Panc1 (cell line): ENCODE data around the gene CHMP5. TPM values are rescaled to one million over a fixed set of nuclear protein-coding genes. Genes with fewer than 3 reads are reported as not detected.
A peak's percentile ranks its signal among the peaks of the same experiment; 100 is the strongest.

ENCODE experiments used
- ATAC-seq: fragments of 200-7000 bp; cut with Tn5 transposase; 2 replicates; pipeline ENCODE4 v1.9.1; 2020; ENCODE audit warnings: mild to moderate bottlenecking, moderate library complexity
- BruUV-seq: library from RNA; stranded (reverse); fragments of 400-500 nt; replicated peaks from 2 replicates; lab custom pipeline; 2021; lab: Mats Ljungman, UMichigan
- CTCF ChIA-PET: fragments of 300-600 bp; sonication (Branson Sonifier 250); formaldehyde crosslinking; loops from one replicate; lab custom pipeline; 2022; ENCODE audit warnings: antibody characterized with exemption; lab: Charles Lee
- POLR2A ChIA-PET: fragments of 300-600 bp; sonication (Branson Sonifier 250); formaldehyde crosslinking; loops from one replicate; lab custom pipeline; 2022; ENCODE audit warnings: antibody characterized with exemption; lab: Charles Lee
- DNase-seq: peaks from one replicate; pipeline ENCODE4 v3.0.0-alpha.2; 2010; ENCODE audit warnings: low read depth, low spot score
- H3K27ac ChIP-seq: 2 replicates; pipeline ENCODE4 v1.5.1; 2011; ENCODE audit warnings: mild to moderate bottlenecking, low read length, inconsistent platforms
- H3K27me3 ChIP-seq: fragments of 200-500 bp; sonication (Bioruptor generic); 2 replicates; pipeline ENCODE4 v1.6.0; 2014; ENCODE audit warnings: low read length, inconsistent platforms; ENCODE audit not compliant: control insufficient read depth, insufficient read depth
- H3K36me3 ChIP-seq: fragments of 200-500 bp; sonication (Bioruptor generic); 2 replicates; pipeline ENCODE4 v1.5.1; 2014; ENCODE audit warnings: inconsistent platforms, mild to moderate bottlenecking, low read length, moderate library complexity; ENCODE audit not compliant: control insufficient read depth, insufficient read depth
- H3K4me1 ChIP-seq: 2 replicates; pipeline ENCODE4 v1.5.1; 2011; ENCODE audit warnings: inconsistent platforms, mild to moderate bottlenecking, low read length, moderate library complexity; ENCODE audit not compliant: control insufficient read depth, insufficient read depth
- H3K4me3 ChIP-seq, 2 experiments: 2 replicates each; pipeline ENCODE4 v1.5.1; 2011 to 2012; ENCODE audit warnings: low read depth in 2 of 2, low read length in 2 of 2, mild to moderate bottlenecking in 2 of 2, inconsistent platforms in 1 of 2, moderate library complexity in 1 of 2
- H3K9me3 ChIP-seq: fragments of 200-500 bp; sonication (Bioruptor generic); 2 replicates; pipeline ENCODE4 v1.5.1; 2014; ENCODE audit warnings: low read depth, mild to moderate bottlenecking, inconsistent platforms, low read length, moderate library complexity; ENCODE audit not compliant: control insufficient read depth, insufficient read depth
- POLR2AphosphoS5 ChIP-seq: IDR thresholded peaks from 2 replicates; pipeline ENCODE4 v1.6.1; 2012; ENCODE audit warnings: mild to moderate bottlenecking, low read depth, low read length, moderate library complexity
- SIN3A ChIP-seq: IDR thresholded peaks from 2 replicates; pipeline ENCODE4 v1.6.1; 2012; ENCODE audit warnings: low read depth, mild to moderate bottlenecking, low read length, moderate library complexity, borderline replicate concordance; ENCODE audit not compliant: insufficient read depth
- TCF7L2 ChIP-seq: IDR thresholded peaks from 2 replicates; pipeline ENCODE4 v1.6.1; 2011; ENCODE audit warnings: mild to moderate bottlenecking, low read depth, low read length, inconsistent platforms
- in situ Hi-C: cut with HindIII; loops from 2 replicates; pipeline ENCODE4 v1.10.0; 2016; ENCODE audit warnings: low sequenced_read_pairs, low pct_unique_long_range_greater_than_20kb
- intact Hi-C: fragments of 100-400 bp; cut with micrococcal nuclease; formaldehyde crosslinking; loops from one replicate; pipeline ENCODE4 v1.10.0; 2022; ENCODE audit not compliant: unreplicated experiment
- total RNA-seq: library from RNA; stranded (reverse); gene quantifications from one replicate; pipeline ENCODE4 v1.2.1, GENCODE V29; 2021; ENCODE audit not compliant: unreplicated experiment
- TF ChIP-seq, protein P1 (sequence below), 2 experiments: IDR thresholded peaks; 2 replicates each; pipeline ENCODE4 v1.6.1; 2011 to 2012; ENCODE audit warnings: low read depth in 2 of 2, control low read depth in 1 of 2, low read length in 1 of 2, mild to moderate bottlenecking in 1 of 2, moderate library complexity in 1 of 2; ENCODE audit not compliant: insufficient read depth in 1 of 2
- TF ChIP-seq, protein P2 (sequence below): fragments of 450-650 bp; IDR thresholded peaks from 2 replicates; pipeline ENCODE4 v1.5.1; 2017; ENCODE audit warnings: mild to moderate bottlenecking

Gene CHMP5
- total RNA-seq, 1 experiment from 2014 or later: 74.5 TPM

GRCh38 chr9:33232815-33233214 is 32.0 kb upstream of the CHMP5 start:
- POLR2A ChIA-PET: no interaction called here
- Histone ChIP-seq H3K27me3 (0 out of 2 replicates have a peak, but pooled peaks cover 2% of the 10 kb centered on the region), H3K4me1 (no peaks in the 10 kb centered on the region), H3K36me3 (no peaks in the 10 kb centered on the region), H3K27ac (no peak overlapping the region), H3K9me3 (no peaks in the 10 kb centered on the region), H3K4me3 (no peak overlapping the region)
- intact Hi-C loops (no loop called here), in situ Hi-C loops (no loop called here)
- CTCF ChIA-PET: no interaction called here
- BruUV-seq: no TSS peak
- no peak for ATAC-seq
- TF ChIP-seq, protein P1, sequence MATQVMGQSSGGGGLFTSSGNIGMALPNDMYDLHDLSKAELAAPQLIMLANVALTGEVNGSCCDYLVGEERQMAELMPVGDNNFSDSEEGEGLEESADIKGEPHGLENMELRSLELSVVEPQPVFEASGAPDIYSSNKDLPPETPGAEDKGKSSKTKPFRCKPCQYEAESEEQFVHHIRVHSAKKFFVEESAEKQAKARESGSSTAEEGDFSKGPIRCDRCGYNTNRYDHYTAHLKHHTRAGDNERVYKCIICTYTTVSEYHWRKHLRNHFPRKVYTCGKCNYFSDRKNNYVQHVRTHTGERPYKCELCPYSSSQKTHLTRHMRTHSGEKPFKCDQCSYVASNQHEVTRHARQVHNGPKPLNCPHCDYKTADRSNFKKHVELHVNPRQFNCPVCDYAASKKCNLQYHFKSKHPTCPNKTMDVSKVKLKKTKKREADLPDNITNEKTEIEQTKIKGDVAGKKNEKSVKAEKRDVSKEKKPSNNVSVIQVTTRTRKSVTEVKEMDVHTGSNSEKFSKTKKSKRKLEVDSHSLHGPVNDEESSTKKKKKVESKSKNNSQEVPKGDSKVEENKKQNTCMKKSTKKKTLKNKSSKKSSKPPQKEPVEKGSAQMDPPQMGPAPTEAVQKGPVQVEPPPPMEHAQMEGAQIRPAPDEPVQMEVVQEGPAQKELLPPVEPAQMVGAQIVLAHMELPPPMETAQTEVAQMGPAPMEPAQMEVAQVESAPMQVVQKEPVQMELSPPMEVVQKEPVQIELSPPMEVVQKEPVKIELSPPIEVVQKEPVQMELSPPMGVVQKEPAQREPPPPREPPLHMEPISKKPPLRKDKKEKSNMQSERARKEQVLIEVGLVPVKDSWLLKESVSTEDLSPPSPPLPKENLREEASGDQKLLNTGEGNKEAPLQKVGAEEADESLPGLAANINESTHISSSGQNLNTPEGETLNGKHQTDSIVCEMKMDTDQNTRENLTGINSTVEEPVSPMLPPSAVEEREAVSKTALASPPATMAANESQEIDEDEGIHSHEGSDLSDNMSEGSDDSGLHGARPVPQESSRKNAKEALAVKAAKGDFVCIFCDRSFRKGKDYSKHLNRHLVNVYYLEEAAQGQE (IDR thresholded peaks at IDR 0.05; ENCODE audit: insufficient read depth in 1 of 2, low read depth in 2 of 2, low read length in 1 of 2): no peak
- TF ChIP-seq, protein P2, sequence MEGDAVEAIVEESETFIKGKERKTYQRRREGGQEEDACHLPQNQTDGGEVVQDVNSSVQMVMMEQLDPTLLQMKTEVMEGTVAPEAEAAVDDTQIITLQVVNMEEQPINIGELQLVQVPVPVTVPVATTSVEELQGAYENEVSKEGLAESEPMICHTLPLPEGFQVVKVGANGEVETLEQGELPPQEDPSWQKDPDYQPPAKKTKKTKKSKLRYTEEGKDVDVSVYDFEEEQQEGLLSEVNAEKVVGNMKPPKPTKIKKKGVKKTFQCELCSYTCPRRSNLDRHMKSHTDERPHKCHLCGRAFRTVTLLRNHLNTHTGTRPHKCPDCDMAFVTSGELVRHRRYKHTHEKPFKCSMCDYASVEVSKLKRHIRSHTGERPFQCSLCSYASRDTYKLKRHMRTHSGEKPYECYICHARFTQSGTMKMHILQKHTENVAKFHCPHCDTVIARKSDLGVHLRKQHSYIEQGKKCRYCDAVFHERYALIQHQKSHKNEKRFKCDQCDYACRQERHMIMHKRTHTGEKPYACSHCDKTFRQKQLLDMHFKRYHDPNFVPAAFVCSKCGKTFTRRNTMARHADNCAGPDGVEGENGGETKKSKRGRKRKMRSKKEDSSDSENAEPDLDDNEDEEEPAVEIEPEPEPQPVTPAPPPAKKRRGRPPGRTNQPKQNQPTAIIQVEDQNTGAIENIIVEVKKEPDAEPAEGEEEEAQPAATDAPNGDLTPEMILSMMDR: no peak
- TF ChIP-seq SIN3A: no peak
- no peak for TF ChIP-seq POLR2AphosphoS5
- TF ChIP-seq TCF7L2: no peak
- no peak for DNase-seq

- no peak for ATAC-seq
- H3K4me3 ChIP-seq: no peak overlapping the region
- no peak overlapping the region for H3K27ac ChIP-seq
- DNase-seq: peak; percentile 54
- ChIA-PET CTCF (no interaction called here), POLR2A (interaction anchor here (0.7 kb wide), 1 partner anchor 751 kb away, joined by 4 read pairs; no protein-coding TSS in a partner anchor)
- H3K9me3 ChIP-seq: no peaks in the 10 kb centered on the region
- H3K27me3 ChIP-seq: 0 out of 2 replicates have a peak, but pooled peaks cover 2% of the 10 kb centered on the region
- H3K36me3 ChIP-seq: no peaks in the 10 kb centered on the region
- no peak for TF ChIP-seq SIN3A
- intact Hi-C loops (no loop called here), in situ Hi-C loops (no loop called here)
- no TSS peak for BruUV-seq
- H3K4me1 ChIP-seq: no peaks in the 10 kb centered on the region
These were observed 31.1 kb upstream of the CHMP5 start for GRCh38 chr9:33233626-33234342.
